HPDE6-E6E7 (cell line): ENCODE data around the gene TARBP1.
"Not testable (repeated sequence)": the region's sequence is repeated elsewhere in the genome, so short reads cannot be mapped to it uniquely, and the experiment has no call there.

Experiments
- DNase-seq: peaks from one replicate; pipeline ENCODE4 v3.0.0; 2011; ENCODE audit warnings: missing footprints; ENCODE audit errors: extremely low spot score

Gene TARBP1

DNA sequence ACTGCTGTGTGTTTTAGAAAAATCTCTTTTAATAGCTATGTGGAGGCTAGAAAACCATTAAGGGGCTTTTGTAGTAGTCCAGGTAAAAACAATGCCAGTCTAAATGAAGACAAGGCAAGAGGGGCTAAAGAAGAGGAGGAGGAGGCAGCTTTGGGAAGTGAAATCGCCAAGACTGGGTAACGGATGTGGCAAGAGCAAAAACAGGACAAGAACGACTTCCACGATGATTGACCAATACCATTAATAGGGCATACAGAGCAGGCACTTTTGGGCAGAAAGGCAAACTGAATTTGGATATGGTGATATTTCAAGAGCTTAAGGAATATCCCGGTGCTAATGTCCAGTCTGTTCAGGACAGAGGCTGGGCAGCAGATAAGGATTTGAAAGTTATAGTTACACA, 83.7 kb downstream of the TARBP1 start:
- no peak for DNase-seq

DNA sequence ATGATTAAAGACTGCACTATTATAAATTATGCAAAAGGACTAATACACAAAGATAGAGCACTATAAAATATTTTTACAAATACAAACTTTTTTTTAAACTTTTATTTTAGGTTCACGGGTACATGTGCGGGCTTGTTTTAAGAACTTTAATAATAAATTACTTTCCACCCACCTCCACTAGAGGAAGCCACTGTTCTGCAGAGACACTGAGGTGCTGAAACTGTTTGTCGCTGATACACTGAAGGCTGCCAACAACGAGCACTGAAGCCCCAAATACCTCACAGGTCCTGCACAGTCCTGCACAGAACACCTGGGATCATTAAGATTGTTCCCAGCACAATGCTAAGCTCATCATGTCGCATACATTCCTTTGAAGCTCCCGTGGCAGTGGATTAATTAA, 85.8 kb downstream of the TARBP1 start:
- no peak for DNase-seq

DNA sequence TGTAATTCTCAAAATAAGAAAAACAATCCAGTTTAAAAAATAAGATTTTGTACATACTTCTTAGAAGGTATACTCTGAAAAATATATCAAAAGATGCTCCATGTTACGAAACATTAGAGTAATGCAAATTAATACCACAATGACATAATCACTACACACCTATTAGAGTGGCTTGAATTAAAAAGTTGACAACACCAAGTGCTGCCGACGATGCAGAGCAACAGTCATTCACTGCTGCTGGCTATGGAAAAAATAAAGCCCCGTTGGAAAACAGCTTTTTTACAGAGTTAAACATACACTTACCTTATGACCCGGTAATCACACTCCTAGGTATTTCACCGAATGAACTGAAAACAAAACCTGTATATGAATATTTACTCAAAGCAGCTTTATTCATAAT, 90.9 kb downstream of the TARBP1 start:
- DNase-seq: no peak

DNA sequence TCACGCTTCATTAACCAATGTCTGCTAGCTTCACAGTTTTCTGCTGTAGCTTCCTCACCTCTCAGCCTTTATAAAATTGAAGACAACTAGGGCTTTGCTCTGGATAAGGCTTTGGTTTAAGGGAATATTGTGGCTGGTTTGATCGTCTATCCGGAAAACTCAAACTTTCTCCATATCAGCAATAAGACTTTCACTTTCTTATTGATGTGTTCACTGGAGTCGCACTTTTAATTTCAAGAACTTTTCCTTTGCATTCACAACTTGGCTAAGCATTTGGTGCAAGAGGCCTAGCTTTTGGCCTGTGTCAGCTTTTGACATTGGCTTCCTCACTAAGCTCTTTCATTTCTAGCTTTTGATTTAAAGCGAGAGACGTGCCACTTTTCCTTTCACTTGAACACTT, 92.9 kb downstream of the TARBP1 start:
- DNase-seq: no peak

DNA sequence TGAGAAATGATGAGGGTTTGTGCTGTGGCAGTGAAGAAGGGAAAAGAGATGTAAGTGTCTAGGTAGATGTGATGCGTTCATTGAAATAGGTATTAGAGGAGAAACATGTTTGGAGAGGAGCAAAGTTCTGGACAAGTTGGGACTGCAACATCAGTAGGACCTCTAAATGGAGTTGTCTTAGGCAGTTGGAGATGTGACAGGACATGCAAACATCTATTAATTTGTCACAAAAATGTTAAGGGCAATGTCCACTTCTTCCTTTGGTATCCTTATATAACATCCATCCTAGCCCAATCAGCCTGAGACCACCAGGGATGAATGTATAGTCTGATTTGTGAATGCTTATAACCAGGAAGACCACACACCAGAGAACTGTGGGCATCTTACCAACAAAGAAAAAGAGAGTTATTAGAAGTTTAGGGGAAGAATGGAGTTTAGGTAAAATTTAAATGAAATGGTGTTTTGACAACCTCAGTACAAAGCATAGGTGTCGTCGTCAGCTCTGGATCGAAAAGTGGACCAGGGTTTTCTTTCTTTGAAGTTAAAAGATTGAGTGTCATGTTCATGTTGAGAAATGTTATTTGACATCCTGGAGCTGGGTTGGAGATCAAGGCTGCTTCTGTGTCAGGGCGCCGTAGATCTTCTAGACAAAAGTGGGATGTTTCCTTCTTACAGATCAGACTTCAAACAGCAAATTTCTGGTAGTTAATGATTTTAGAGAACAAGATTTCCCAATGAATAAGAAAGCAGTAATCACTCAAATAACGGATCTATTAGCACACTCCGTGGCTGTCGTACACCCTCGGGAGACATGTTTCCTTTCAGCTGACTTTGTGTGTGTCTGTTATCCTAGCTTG, 97.1 kb downstream of the TARBP1 start:
- DNase-seq: no peak

DNA sequence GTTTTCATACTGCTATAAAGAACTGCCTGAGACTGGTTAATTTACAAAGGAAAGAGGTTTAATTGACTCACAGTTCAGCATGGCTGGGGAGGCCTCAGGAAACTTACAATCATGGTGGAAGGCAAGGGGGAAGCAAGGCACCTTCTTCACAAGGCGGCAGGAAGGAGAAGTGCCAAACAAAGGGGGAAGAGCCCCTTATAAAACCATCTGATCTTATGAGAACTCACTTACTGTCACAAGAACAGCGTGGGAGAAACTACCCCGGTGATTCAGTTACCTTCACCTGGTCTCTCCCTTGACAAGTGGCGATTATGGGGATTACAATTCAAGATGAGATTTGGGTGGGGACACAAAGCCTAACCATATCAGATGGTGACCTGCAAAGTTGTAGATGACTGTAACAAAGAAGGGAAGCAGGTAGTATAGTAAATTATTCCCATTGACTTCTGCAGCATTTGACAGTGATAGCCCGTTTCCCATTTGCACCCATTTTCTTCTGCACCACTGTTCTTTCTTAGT, 99.3 kb downstream of the TARBP1 start:
- DNase-seq: not testable (repeated sequence)

DNA sequence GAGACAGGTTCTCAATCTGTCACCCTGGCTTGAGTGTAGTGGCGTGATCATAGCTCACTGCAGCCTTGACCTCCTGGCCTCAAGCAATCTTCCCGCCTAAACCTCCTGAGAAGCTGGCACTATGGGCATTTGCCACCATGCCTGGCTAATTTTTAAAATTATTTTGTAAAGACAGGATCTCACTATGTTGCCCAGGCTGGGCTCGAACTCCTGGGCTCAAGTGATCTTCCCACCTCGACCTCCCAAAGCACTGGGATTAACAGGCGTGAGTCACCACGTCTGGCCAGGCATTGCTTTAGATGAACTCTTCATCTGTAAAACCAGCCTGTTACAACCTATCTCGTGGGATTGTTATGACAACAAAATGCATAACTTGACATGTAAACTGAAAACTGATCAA, 103.3 kb downstream of the TARBP1 start:
- DNase-seq: no peak

DNA sequence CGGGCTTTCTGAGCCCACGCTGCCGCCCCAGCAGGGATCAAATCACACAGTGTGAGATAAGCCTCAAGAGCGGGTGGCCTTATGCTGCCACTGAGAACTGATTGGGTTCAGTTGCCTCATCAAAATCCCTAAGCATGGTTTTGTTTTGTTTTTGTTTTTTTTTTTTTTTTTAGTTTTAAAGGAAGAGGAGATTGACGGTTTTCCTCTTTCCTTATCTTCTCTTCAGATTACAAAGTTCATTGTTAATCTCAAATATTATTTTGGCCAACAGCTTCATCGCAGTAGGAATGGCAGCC, 105.1 kb downstream of the TARBP1 start:
- no peak for DNase-seq

DNA sequence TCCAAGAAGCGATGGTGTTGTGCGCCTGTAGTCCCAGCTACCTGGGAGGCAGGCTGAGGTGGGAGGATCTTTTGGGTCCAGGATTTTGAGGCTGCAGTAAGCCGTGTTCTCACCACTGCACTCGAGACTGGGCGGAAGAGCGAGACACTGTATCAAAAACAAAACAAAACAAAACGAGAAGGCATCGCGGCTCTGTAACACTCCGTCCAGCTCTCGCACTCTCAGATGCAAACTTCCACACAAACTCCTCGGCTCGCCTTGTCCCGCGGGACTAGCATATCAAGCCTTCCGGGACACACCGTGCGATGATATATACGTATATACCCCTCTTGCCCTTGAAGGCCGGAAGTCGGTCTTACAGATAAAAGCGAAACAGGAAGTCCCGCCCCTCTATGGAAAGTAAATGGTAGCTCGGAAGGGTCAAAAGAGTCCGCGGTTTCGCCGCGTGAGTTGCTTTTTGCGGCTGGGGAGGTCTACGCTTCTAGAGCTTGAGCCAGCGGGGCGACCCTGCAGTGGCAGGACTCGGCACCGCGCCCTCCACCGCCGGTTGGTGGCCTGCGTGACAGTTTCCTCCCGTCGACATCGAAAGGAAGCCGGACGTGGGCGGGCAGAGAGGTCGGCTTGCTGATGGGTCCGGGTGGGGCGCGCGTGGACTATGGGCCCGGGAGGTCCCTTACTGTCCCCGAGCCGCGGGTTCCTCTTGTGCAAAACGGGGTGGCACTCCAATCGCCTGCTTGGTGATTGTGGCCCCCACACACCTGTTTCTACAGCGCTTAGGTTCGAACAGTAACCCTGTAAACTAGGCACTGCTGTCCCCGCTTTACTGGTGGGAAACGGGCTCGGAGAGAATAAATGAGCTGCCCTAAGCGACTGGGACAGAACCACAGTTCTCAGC, 105.7 kb downstream of the TARBP1 start, which contains the start of gene COA6:
COA6 (plus strand) TSS at position 393 of the 895 bp plus-strand sequence; CDS start at position 404, 11 bp downstream.
- peak; percentile 67 for DNase-seq

DNA sequence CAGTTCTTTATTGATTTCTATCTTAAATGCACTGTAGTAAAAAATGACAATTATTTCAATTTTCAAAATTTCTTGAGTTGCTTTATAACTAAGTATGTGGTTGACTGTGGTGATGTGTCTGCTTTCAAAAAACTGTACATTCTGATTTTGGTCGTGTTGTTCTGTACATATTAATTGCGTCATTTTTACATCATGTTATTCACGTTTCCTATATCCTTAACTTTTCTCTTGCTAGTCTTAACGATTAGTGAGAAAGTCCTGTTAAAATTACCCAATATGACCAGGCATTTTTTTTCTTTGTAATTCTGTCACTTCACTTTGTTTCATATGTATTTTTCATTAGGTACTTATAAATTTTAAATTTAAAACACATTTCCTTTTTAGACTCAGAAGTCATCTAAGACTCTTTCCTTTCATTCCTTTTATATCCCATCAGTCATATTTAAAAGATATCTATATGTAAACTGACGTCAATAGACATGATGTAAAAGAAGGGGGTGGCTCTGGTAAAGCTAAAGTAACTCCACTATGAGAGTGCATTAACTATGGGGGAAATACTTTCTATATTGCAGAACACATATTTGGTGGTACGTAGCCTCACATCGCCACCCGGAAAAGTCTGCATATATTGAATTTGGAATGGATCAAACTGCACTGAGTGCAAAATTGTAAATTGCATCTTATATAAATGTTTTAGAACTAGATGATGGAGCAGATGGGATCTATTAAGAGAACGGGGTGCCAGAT, 106.8 kb downstream of the TARBP1 start:
- no peak for DNase-seq

DNA sequence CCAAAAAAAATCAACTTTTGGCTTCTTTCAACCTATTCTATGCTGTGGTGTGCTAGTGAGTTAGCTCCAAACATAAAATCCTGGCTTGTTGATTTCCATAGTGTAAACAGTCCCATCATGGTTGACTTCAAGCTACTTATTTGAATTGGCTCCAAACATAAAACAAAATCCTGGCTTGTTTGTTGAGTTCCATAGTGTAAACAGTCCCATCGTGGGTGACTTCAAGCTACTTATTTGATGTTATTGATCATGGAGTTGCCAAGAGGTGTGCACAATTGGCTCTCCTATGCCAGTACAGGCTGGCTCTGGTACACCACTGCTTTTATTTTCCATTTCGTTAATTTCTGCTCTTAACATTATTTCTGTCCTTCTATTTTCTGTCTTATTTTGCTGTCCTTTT, 107.6 kb downstream of the TARBP1 start:
- DNase-seq: no peak

DNA sequence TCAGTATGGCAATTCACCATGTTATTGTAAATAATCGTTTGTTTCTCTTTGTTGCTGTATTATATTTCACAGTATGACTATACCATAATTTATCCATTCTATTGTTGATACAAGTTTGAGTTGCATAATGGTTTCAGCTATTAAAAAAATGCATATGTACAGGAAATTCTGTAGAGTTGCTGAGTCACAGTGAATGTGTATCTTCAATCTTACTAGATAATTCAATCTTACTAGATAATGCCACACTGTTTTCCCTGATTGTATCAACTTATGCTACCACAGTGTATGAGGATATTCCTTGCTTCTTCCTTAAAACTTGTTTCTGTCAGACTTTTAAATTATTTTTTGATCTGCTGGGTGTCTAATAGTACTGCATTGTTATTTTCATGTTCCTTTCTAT, 109.2 kb downstream of the TARBP1 start:
- DNase-seq: no peak

DNA sequence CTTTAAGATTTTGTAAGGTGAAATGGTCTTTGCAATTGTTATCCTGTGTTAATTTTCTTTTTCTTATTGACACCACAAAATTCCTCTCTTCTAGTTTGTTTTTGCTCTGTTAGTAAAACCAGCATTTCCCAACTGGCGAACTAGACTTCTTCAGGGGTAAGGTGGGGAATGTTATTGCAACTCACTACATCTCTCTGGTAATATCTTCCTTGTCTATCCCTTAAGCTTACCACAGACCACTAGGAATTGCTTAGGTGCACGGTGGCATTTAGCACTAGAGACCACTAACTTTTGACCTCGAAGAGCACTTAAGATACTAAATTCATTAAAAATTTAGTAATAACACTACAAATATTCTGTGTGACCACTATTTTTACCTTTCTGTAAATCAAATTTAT, 109.9 kb downstream of the TARBP1 start:
- no peak for DNase-seq

DNA sequence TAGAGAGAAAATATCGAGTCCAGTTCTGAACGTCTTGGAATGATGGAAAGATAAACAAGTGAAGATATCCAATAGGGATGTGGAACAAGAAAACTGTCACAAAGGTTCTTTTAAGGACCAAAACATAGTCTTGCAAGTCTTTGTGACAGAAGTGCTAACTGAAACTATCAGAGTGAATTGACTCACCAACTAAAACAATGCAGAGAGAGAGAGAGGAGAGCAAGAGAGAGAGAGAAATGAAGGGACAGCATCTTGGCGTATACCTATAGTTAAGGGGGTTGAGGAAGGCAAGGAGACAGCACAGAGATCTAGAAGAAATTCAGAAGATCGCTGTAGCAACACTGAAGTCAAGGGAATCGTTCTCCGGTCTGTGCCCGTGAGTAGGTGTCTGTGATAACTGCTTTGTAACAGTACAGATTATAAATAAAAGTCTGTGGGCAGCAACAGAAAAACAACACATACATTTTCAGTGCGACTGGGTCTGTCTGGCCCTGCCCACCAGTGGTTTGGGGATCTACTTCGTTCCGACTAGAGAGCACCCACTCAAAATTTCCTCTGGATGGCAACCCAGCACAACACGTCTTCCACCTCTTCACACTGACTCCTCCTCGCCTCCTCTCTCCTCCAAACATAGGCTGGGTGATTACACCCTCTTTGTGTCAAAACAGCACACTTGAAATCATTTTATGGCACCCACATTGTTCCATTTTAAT, 110.5 kb downstream of the TARBP1 start:
- no peak for DNase-seq

DNA sequence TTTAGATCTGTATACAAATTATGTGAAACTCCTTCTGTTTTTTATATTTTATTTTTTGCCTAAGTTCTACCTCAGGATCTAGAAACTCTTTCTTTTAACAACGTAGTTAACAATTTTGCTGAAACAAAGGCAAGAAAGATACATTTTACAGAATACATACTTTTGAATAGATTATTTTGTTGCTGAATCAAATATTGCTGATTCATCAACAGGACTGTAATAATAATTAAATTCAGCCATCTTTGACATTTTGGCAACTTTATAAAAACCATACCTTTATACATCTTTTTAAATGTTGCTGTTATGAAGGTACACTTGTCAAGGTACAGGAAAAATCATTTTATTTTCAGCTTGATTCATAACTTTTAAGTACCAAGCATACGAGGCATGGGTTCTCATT, 116.4 kb downstream of the TARBP1 start:
- DNase-seq: no peak

DNA sequence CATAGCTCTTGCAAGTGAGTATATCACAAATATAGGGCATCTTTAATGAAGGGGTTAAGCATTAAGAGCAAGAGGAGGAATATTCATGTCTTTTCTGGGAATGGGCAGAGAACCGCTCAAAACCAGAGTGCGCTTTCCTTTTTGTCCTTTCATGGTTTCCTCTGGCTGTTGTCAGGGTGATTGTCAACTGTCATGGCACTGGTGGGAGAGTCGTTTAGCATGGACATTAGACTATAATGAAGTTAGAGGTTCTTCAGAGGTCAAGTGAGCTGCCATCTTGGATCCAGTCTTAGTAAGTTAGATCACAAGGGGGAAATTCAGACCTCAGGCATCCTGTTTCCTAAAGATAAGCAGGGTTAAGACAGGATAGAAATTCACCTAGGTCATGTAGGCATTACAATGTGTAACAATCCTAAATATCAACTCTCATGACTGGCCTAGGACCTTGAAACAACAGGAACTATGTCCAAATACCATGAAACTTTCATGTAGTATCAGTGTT, 117.8 kb downstream of the TARBP1 start:
- no peak for DNase-seq

DNA sequence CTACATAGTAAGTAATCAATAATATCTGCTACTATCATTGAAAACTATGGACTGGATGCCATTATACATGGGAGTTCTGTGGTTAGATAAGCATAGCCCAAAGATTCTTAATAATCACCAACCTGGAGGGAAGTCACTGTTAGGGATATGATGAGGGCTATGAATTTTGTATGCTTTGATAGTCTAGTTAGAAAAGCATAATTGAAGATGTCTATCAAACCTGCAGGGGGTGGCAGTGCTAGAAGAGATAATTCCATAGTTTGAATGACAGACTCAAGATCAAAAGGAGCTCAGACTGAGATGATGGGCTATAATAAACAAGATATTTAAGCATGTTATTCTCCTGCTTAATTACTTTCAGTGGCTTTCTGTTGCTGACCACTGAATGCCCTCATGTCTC, 121.1 kb downstream of the TARBP1 start:
- no peak for DNase-seq

DNA sequence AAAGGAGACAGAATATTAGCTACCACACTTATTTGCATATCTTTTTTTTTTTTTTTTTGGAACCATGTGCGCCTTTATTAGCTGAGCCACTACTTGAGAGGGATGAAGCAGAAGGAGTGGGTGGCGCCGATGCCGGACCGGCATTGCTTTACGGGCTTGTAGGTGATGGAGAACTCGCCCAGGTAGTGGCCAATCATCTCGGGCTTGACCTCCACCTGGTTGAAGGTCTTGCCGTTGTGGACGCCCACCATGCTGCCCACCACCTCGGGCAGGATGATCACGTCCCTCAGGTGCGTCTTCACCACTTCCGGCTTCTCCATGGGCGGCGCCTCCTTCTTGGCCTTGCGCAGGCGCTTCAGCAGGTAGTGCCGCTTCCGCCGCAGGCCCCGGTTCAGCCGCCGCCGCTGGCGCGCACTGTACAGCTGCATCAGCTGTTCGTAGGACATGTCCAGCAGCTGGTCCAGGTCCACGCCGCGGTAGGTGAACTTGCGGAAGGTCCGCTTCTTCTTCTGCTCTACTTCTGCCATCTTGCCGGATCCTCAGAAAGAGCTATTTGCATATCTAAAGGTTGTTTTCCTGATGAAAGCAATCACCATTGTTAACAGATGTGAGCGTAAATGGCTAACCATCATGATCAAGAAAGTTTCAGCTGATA, 122.2 kb downstream of the TARBP1 start:
- DNase-seq: not testable (repeated sequence)

DNA sequence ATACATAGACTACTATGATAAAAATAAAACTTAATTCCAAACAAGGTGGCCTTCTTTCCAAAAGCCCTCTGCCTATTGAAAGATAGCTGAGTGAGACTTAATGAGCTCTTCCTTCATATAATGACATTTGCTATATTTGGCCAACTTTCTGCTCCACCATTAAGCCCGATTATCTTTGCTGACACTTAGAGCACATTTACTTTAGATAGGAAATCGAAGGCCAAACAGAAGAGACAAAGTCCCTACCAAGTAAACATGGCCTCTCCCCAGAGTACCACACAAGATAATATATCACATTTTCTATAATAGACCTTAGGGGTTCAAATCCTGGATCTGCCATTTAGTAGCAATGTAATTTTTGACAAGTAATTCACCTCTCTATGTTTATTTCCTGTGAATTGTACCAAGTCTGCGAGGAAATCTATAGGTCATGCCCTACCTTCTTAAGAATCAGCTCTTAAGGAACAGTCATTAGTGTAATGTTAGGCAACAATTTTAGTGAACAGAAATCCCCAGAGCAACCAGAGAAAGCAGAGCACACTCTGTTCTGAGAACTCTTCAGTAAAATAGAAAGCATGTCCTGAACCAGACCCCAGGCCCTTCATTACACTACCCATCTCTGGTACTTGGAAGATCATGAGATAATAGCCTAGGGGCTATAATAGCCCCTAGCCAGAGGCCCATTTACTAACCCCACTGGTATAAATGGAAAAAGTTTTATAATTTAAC, 123.0 kb downstream of the TARBP1 start:
- no peak for DNase-seq

DNA sequence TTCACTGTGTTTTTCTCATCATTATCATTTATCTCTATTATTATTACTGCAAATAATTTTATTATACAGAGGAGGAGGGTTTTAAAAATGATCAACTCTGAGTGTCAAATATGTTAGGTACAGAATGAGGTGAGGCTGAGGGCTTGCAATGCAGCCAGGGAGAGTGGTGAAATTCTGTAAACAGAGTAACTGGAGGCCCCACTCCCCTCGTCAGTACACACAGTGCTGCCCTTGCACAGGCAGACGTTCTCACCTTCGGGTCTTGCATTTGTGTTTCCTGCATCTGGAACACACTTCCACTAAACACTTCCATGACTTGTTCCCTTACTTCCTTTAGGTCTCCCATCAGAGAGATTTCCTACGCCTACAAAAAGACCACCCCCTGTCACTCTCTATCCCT, 130.0 kb downstream of the TARBP1 start:
- no peak for DNase-seq
